ENCODE data around the gene SFXN5.

SFXN5 gene

DNA sequence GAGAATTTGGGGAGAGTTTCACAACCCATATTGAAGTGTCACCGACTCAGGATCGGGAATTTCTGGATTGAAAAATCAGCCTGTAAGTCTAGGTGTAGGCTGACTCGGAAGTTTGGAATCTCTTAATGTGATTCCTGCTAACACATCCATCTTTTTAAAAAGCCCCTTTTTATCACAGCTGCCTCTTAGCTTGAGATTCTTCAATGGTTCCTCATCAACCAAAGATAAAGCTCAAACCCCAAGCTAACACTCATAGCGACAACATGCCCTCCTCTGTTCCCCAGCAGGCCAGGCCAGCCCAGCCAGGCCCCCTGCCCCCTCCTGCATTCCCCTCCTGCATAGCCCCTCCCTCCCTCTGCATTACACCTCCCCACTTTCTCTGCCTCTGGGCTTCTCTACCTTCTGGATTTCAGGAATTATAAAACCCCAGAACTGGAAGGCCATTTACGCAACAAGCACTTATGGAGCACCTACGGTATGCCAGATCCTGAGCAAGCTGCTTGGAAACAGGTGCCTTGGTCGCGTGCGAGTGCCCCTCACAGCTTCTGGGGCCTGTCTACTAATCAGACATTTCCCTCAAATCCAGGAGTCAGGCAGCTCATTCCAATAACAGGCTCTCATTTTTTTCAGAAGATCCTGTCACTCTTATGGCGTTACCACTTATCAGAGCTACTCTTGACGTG is 90.8 kb downstream of the SFXN5 start:
- Histone ChIP-seq H3K4me3 (no peak overlapping the region), H3K36me3 (no peaks in the 10 kb centered on the region), H3K27me3 (no peaks in the 10 kb centered on the region), H3K9ac (no peak overlapping the region), H4K20me1 (no peaks in the 10 kb centered on the region), H3K9me3 (no peaks in the 10 kb centered on the region), H3K4me2 (peak overlapping the region; percentile 58), H3K27ac (no peak overlapping the region), H3K4me1 (peaks cover 25% of the 10 kb centered on the region)
- TF ChIP-seq Cebpa-rat (IDR thresholded peaks at IDR 0.05): no peak

- H3K9ac ChIP-seq: no peak overlapping the region
- peak overlapping the region; percentile 58 for H3K4me2 ChIP-seq
- no peak overlapping the region for H3K27ac ChIP-seq
Observed at GRCh38 chr2:72979896-72980295, 91.6 kb downstream of the SFXN5 start.

GRCh38 chr2:72975017-72975416 is 96.5 kb downstream of the SFXN5 start:
- 0 out of 2 replicates have a peak, but pooled peaks cover 3% of the 10 kb centered on the region for H4K20me1 ChIP-seq
- H3K9ac ChIP-seq: no peak overlapping the region
- H3K36me3 ChIP-seq: no peaks in the 10 kb centered on the region
- no peaks in the 10 kb centered on the region for H3K9me3 ChIP-seq
- peaks cover 58% of the 10 kb centered on the region for H3K4me1 ChIP-seq
- H3K27me3 ChIP-seq: no peaks in the 10 kb centered on the region
- H3K4me3 ChIP-seq: no peak overlapping the region
- no peak overlapping the region for H3K27ac ChIP-seq
- TF ChIP-seq Cebpa-rat (IDR thresholded peaks at IDR 0.05): no peak
- peak overlapping the region; percentile 86; the same call in 1 of the 2 replicates for H3K4me2 ChIP-seq

More at GRCh38 chr2:72979896-72980295, 91.6 kb downstream of the SFXN5 start:
- TF ChIP-seq Cebpa-rat (IDR thresholded peaks at IDR 0.05): no peak
- Histone ChIP-seq H3K9me3 (no peaks in the 10 kb centered on the region), H3K4me3 (no peak overlapping the region), H4K20me1 (no peaks in the 10 kb centered on the region), H3K4me1 (peaks cover 25% of the 10 kb centered on the region), H3K27me3 (no peaks in the 10 kb centered on the region), H3K36me3 (no peaks in the 10 kb centered on the region)

DNA sequence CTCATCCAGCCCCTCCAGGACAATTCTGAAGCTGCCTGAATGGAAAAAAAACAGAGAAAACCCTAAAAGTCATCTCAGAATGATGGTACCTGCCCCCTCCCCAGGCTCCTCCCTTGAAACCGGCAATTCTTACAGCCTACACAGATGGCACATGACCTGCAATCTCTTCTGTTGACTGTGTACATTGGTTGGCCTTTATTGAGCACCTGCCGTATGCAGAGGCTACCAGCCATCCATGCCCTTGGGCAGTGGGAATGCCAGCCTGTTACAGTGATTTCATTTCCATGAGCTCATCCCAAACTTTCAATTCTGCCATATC is 97.1 kb downstream of the SFXN5 start:
- no peaks in the 10 kb centered on the region for H3K27me3 ChIP-seq
- no peak overlapping the region for H3K4me3 ChIP-seq
- H3K4me1 ChIP-seq: peaks cover 58% of the 10 kb centered on the region
- TF ChIP-seq Cebpa-rat (IDR thresholded peaks at IDR 0.05): no peak
- no peak overlapping the region for H3K27ac ChIP-seq
- H3K4me2 ChIP-seq: peak overlapping the region; percentile 86
- H4K20me1 ChIP-seq: 0 out of 2 replicates have a peak, but pooled peaks cover 7% of the 10 kb centered on the region
- H3K9me3 ChIP-seq: no peaks in the 10 kb centered on the region
- no peak overlapping the region for H3K9ac ChIP-seq
- no peaks in the 10 kb centered on the region for H3K36me3 ChIP-seq

- Histone ChIP-seq H3K4me2 (peak overlapping the region; percentile 86), H3K4me3 (peak overlapping the region; percentile 1; the same call in 1 of the 2 replicates), H4K20me1 (0 out of 2 replicates have a peak, but pooled peaks cover 7% of the 10 kb centered on the region), H3K27me3 (no peaks in the 10 kb centered on the region), H3K36me3 (no peaks in the 10 kb centered on the region), H3K27ac (peak overlapping the region; percentile 20; the same call in 1 of the 2 replicates), H3K4me1 (peaks cover 60% of the 10 kb centered on the region), H3K9ac (no peak overlapping the region), H3K9me3 (no peaks in the 10 kb centered on the region)
- TF ChIP-seq Cebpa-rat (IDR thresholded peaks at IDR 0.05): no peak
Observed at GRCh38 chr2:72973566-72974435, 97.7 kb downstream of the SFXN5 start.

- no peaks in the 10 kb centered on the region for H3K9me3 ChIP-seq
- peak overlapping the region; percentile 86 for H3K4me2 ChIP-seq
- H3K4me1 ChIP-seq: peaks cover 67% of the 10 kb centered on the region
- H3K36me3 ChIP-seq: no peaks in the 10 kb centered on the region
- no peak overlapping the region for H3K9ac ChIP-seq
- H3K4me3 ChIP-seq: no peak overlapping the region
- H3K27me3 ChIP-seq: no peaks in the 10 kb centered on the region
- H3K27ac ChIP-seq: no peak overlapping the region; the same call in 1 of the 2 replicates
- H4K20me1 ChIP-seq: 0 out of 2 replicates have a peak, but pooled peaks cover 7% of the 10 kb centered on the region
- no peak for TF ChIP-seq Cebpa-rat (IDR thresholded peaks at IDR 0.05)
Observed at GRCh38 chr2:72973137-72973535, 98.4 kb downstream of the SFXN5 start.

DNA sequence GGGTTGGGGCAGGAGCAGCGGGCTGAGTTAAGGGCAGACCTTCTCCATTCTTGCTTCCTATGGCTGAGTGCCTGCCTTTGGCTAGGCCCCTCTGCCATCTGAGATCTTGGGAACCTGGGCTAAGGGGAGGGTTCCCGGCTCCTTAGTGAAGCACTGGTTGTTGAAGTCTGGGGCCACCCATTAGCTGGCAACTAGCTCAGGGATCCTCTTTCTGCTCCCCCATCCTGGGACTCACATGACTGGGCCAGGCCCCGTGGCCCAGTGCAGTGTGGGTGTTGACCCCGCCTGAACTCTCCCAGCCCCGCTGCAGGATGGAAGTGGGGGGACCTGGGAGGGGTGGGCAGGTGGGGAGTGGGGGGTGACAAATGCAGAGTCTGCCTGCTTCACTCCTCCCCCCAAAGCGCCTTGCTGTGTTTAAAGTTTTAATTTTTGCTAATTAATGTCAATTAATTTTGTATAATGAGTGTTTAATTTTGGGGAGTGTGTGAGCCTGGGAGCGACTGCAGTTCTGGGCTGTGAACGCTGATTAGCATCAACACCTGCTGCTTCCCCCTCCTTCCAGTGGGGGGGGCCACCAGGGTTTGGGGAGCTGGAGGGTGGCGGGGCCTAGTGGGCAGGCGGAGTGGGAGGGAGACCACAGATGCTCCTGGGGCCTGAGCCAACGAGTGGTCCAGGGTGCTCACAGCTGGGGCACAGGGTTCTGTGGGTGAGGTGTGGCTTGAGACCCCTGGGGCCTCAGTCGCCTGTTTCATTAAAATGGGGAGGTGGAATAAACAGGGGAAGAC is 99.0 kb downstream of the SFXN5 start:
- H3K4me2 ChIP-seq: peak overlapping the region; percentile 86

GRCh38 chr2:72971036-72971435 is 100.5 kb downstream of the SFXN5 start:
- H3K27ac ChIP-seq: no peak overlapping the region
- H4K20me1 ChIP-seq: 0 out of 2 replicates have a peak, but pooled peaks cover 7% of the 10 kb centered on the region
- H3K9me3 ChIP-seq: no peaks in the 10 kb centered on the region
- no peaks in the 10 kb centered on the region for H3K27me3 ChIP-seq
- no peak overlapping the region for H3K9ac ChIP-seq
- H3K4me3 ChIP-seq: no peak overlapping the region
- no peak for TF ChIP-seq Cebpa-rat (IDR thresholded peaks at IDR 0.05)
- peak overlapping the region; percentile 86 for H3K4me2 ChIP-seq
- H3K4me1 ChIP-seq: peaks cover 73% of the 10 kb centered on the region
- no peaks in the 10 kb centered on the region for H3K36me3 ChIP-seq

More for the DNA sequence above, 99.0 kb downstream of the SFXN5 start:
- H3K36me3 ChIP-seq: no peaks in the 10 kb centered on the region
- no peak overlapping the region for H3K9ac ChIP-seq
- 0 out of 2 replicates have a peak, but pooled peaks cover 7% of the 10 kb centered on the region for H4K20me1 ChIP-seq
- TF ChIP-seq Cebpa-rat (IDR thresholded peaks at IDR 0.05): no peak
- H3K27me3 ChIP-seq: no peaks in the 10 kb centered on the region
- no peak overlapping the region; the same call in 1 of the 2 replicates for H3K27ac ChIP-seq
- peaks cover 67% of the 10 kb centered on the region for H3K4me1 ChIP-seq
- H3K9me3 ChIP-seq: no peaks in the 10 kb centered on the region
- H3K4me3 ChIP-seq: no peak overlapping the region

DNA sequence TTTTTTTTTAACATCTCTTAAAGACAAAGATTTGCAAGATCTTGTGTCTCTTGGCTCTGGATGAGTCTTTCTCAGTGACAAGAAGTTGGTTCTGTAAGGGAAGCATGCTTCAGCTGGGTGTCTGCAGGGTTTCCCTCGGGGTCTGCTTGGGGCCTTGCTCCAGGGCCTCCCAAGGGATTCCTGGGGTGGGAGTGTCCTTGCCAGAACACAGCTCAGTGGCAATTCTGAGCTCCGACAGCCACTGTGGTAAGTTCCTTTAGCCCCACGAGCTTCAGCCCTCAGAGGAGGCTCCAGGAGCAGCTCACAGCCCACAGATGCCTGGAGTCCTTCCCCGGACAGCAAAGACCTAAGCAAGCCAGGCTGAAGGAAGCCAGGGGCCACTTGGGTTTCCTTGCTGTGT is 101.8 kb downstream of the SFXN5 start:
- TF ChIP-seq Cebpa-rat (IDR thresholded peaks at IDR 0.05): no peak
- 0 out of 2 replicates have a peak, but pooled peaks cover 7% of the 10 kb centered on the region for H4K20me1 ChIP-seq
- H3K4me3 ChIP-seq: no peak overlapping the region
- H3K9ac ChIP-seq: 0 out of 2 replicates have a peak overlapping the region, but pooled peaks have one; percentile 10
- peak overlapping the region; percentile 86 for H3K4me2 ChIP-seq
- no peaks in the 10 kb centered on the region for H3K9me3 ChIP-seq
- H3K36me3 ChIP-seq: no peaks in the 10 kb centered on the region
- H3K27ac ChIP-seq: no peak overlapping the region
- no peaks in the 10 kb centered on the region for H3K27me3 ChIP-seq
- H3K4me1 ChIP-seq: peaks cover 85% of the 10 kb centered on the region
